ENCODE results near the gene BAAT. TPM values are rescaled to one million over a fixed set of nuclear protein-coding genes. Genes with fewer than 3 reads are reported as not detected.

The BAAT gene
- total and polyA plus RNA-seq, 2 donors from 2014 or later: 0.09 to 0.15 TPM

GRCh38 chr9:101399643-101399970 lies 14.8 kb upstream of the BAAT start:
- H3K4me1 ChIP-seq (ENCODE audit: control insufficient read depth in 2 of 3, insufficient read depth in 2 of 3, low read depth in 1 of 3, low read length in 3 of 3): peaks cover 3 to 8% (median 8%) of the 10 kb centered on the region in 3 donors
- no peak for FAIRE-seq
- intact Hi-C loops (cut with DNase I): no loop called here
- no peaks in the 10 kb centered on the region for H3K27me3 ChIP-seq (ENCODE audit: control insufficient read depth, insufficient read depth, low read length)
- peaks cover 22 to 36% (median 26%) of the 10 kb centered on the region in 3 donors for H3K36me3 ChIP-seq (ENCODE audit: control insufficient read depth in 2 of 3, insufficient read depth in 3 of 3, low read length in 3 of 3)
- H3K9me3 ChIP-seq (ENCODE audit: control insufficient read depth in 2 of 3, insufficient read depth in 1 of 3, low read length in 3 of 3): peaks cover 0 to 11% (median 5%) of the 10 kb centered on the region in 3 donors
- no peak for DNase-seq
- peak overlapping the region in 1 of 2 donors; percentile 56 for H3K27ac ChIP-seq (ENCODE audit: low read depth in 2 of 2, low read length in 2 of 2)
- peak overlapping the region; percentile 62 to 85 (median 80) for H3K9ac ChIP-seq (ENCODE audit: low read length in 3 of 3)
- H3K4me3 ChIP-seq (ENCODE audit: low read length in 3 of 3): peak overlapping the region; percentile 63 to 96 (median 78)
- TF ChIP-seq, protein P1, sequence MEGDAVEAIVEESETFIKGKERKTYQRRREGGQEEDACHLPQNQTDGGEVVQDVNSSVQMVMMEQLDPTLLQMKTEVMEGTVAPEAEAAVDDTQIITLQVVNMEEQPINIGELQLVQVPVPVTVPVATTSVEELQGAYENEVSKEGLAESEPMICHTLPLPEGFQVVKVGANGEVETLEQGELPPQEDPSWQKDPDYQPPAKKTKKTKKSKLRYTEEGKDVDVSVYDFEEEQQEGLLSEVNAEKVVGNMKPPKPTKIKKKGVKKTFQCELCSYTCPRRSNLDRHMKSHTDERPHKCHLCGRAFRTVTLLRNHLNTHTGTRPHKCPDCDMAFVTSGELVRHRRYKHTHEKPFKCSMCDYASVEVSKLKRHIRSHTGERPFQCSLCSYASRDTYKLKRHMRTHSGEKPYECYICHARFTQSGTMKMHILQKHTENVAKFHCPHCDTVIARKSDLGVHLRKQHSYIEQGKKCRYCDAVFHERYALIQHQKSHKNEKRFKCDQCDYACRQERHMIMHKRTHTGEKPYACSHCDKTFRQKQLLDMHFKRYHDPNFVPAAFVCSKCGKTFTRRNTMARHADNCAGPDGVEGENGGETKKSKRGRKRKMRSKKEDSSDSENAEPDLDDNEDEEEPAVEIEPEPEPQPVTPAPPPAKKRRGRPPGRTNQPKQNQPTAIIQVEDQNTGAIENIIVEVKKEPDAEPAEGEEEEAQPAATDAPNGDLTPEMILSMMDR (IDR thresholded peaks at IDR 0.05; ENCODE audit: borderline replicate concordance, extremely low read depth, insufficient read depth): no peak

DNA sequence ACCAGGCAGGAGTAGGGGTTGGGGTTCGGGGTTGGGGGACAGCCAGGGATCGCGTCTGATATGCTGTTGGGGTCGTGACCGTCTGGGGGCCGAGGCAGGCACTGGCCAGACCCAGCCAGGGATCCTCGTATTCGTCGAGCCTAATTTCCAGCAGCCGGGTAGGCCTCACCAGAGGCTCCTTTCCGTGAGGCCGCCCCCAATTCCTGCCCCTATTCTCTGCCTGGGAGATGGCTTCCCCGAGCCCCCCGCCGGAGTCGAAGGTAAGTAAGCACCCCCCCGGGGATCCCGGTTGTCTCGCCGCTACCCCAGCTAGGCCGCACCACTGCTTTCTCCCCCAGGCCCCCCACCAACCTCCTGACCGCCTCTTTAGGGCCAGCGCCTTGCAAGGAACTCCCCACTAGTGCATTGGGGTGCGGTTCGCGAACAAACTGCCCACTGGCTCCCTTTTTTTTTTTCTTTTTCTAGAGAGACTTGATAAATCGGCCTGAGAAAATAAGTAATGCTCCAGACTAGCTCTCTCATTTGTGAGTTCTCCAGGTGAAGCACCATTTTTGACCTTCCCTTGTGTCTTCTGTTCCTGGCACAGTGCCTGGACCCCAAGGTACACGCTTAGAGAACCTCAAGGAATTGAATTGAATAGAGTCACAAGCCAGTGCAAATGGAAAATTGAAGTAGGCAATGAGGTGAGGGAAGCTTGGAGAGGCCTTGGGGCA lies 14.3 kb upstream of the BAAT start:
- H3K9ac ChIP-seq (ENCODE audit: low read length in 3 of 3): peak overlapping the region; percentile 62 to 85 (median 80)
- peaks cover 0 to 11% (median 5%) of the 10 kb centered on the region in 3 donors for H3K9me3 ChIP-seq (ENCODE audit: control insufficient read depth in 2 of 3, insufficient read depth in 1 of 3, low read length in 3 of 3)
- H3K27ac ChIP-seq (ENCODE audit: low read depth in 2 of 2, low read length in 2 of 2): peak overlapping the region; percentile 56 to 75
- no peaks in the 10 kb centered on the region for H3K27me3 ChIP-seq (ENCODE audit: control insufficient read depth, insufficient read depth, low read length)
- TF ChIP-seq, protein P1 (IDR thresholded peaks at IDR 0.05; ENCODE audit: borderline replicate concordance, extremely low read depth, insufficient read depth): no peak
- H3K36me3 ChIP-seq (ENCODE audit: control insufficient read depth in 2 of 3, insufficient read depth in 3 of 3, low read length in 3 of 3): peaks cover 21 to 32% (median 25%) of the 10 kb centered on the region in 3 donors
- peak in 3 of 5 donors; percentile 31 to 90 (median 44) for DNase-seq
- peaks cover 3 to 8% (median 8%) of the 10 kb centered on the region in 3 donors for H3K4me1 ChIP-seq (ENCODE audit: control insufficient read depth in 2 of 3, insufficient read depth in 2 of 3, low read depth in 1 of 3, low read length in 3 of 3)
- FAIRE-seq: no peak
- intact Hi-C loops (cut with DNase I): no loop called here
- peak overlapping the region; percentile 63 to 96 (median 78) for H3K4me3 ChIP-seq (ENCODE audit: low read length in 3 of 3)

GRCh38 chr9:101398068-101398929 lies 13.5 kb upstream of the BAAT start, which contains the start of the genes MRPL50 and ZNF189:
MRPL50 (minus strand) TSS chr9:101398618; CDS start chr9:101398592, 26 bp downstream.
ZNF189 (plus strand) TSS chr9:101398851; CDS start chr9:101399157, 306 bp downstream.
- H3K27me3 ChIP-seq (ENCODE audit: control insufficient read depth, insufficient read depth, low read length): no peaks in the 10 kb centered on the region
- DNase-seq (peak; percentile 98 to 100 (median 99)), FAIRE-seq (peak; percentile 96)
- peaks cover 3 to 8% (median 8%) of the 10 kb centered on the region in 3 donors for H3K4me1 ChIP-seq (ENCODE audit: control insufficient read depth in 2 of 3, insufficient read depth in 2 of 3, low read depth in 1 of 3, low read length in 3 of 3)
- peaks cover 13 to 25% (median 20%) of the 10 kb centered on the region in 3 donors for H3K36me3 ChIP-seq (ENCODE audit: control insufficient read depth in 2 of 3, insufficient read depth in 3 of 3, low read length in 3 of 3)
- intact Hi-C loops (cut with DNase I): no loop called here
- peaks cover 0 to 5% (median 3%) of the 10 kb centered on the region in 3 donors for H3K9me3 ChIP-seq (ENCODE audit: control insufficient read depth in 2 of 3, insufficient read depth in 1 of 3, low read length in 3 of 3)
- peak within 1 kb of the TSS; percentile 93 to 100 (median 97) for H3K9ac ChIP-seq (ENCODE audit: low read length in 3 of 3)
- H3K4me3 ChIP-seq (ENCODE audit: low read length in 3 of 3): peak within 1 kb of the TSS; percentile 96 to 99 (median 97)
- TF ChIP-seq, protein P1 (IDR thresholded peaks at IDR 0.05; ENCODE audit: borderline replicate concordance, extremely low read depth, insufficient read depth): no peak
- H3K27ac ChIP-seq (ENCODE audit: low read depth in 2 of 2, low read length in 2 of 2): peak within 1 kb of the TSS; percentile 84 to 88
